Endothelial cell of umbilical vein (primary cell): ENCODE data around the gene GRWD1. TPM values are rescaled to one million over a fixed set of nuclear protein-coding genes. Genes with fewer than 3 reads are reported as not detected.
A peak's percentile ranks its signal among the peaks of the same experiment; 100 is the strongest.

Source experiments
- BruUV-seq: library from RNA; stranded (reverse); fragments of 400-500 nt; replicated peaks from 2 replicates; lab custom pipeline; 2021; lab: Mats Ljungman, UMichigan
- CTCF ChIA-PET: fragments of 300-600, 350-600 bp; sonication (Branson Sonifier 250); formaldehyde crosslinking; loops from one replicate; lab custom pipeline; 2021; ENCODE audit warnings: antibody characterized with exemption, inconsistent platforms; lab: Charles Lee
- POLR2A ChIA-PET: fragments of 300-600, 350-600 bp; sonication (Branson Sonifier 250); formaldehyde crosslinking; loops from one replicate; lab custom pipeline; 2021; ENCODE audit warnings: antibody characterized with exemption, inconsistent platforms; lab: Charles Lee
- DNase-seq: peaks from one replicate; pipeline ENCODE4 v3.0.0-alpha.2; 2011; ENCODE audit warnings: low read depth, low spot score
- FAIRE-seq: peaks from 2 replicates; lab custom pipeline; 2011; peaks lifted over from hg19 to GRCh38; lab: Jason Lieb, UNC
- H2AFZ ChIP-seq: 2 replicates; pipeline ENCODE4 v1.6.0; 2012; ENCODE audit warnings: low read depth, low read length, control low read depth, inconsistent platforms
- H3K27ac ChIP-seq: 2 replicates; pipeline ENCODE4 v1.5.1; 2011; ENCODE audit warnings: low read depth, mild to moderate bottlenecking, control low read depth, low read length, moderate library complexity; ENCODE audit not compliant: insufficient read depth
- H3K27me3 ChIP-seq, 2 experiments: 2 replicates each; pipeline versions ENCODE4 v1.6.0 to v1.6.1; 2011; ENCODE audit warnings: low read length in 2 of 2, mixed read lengths in 1 of 2; ENCODE audit not compliant: control insufficient read depth in 2 of 2, insufficient read depth in 2 of 2
- H3K36me3 ChIP-seq, 2 experiments: 2 replicates in 1 of 2; 3 replicates in 1 of 2; pipeline ENCODE4 v1.5.1; 2011; ENCODE audit warnings: low read length in 2 of 2, mild to moderate bottlenecking in 1 of 2, moderate library complexity in 1 of 2; ENCODE audit not compliant: control insufficient read depth in 2 of 2, insufficient read depth in 2 of 2; ENCODE audit errors: extremely low read depth in 1 of 2
- H3K4me1 ChIP-seq: 3 replicates; pipeline ENCODE4 v1.5.1; 2011; ENCODE audit warnings: mild to moderate bottlenecking, low read length; ENCODE audit not compliant: control insufficient read depth, insufficient read depth; ENCODE audit errors: extremely low read depth
- H3K4me2 ChIP-seq: 2 replicates; pipeline ENCODE4 v1.6.1; 2011; ENCODE audit warnings: low read length, control low read depth, mixed read lengths; ENCODE audit not compliant: insufficient read depth
- H3K4me3 ChIP-seq, 3 experiments: fragments of 200-600 bp in 1 of 3; sonication (generic), shearing (Covaris generic) in 1 of 3; replicated peaks in 1 of 3; 2 replicates each; pipeline ENCODE4 v1.5.1; 2011 to 2016; ENCODE audit warnings: control low read depth in 3 of 3, low read length in 3 of 3, mild to moderate bottlenecking in 2 of 3, inconsistent platforms in 1 of 3, low read depth in 1 of 3, moderate library complexity in 1 of 3; ENCODE audit not compliant: insufficient read depth in 1 of 3
- H3K79me2 ChIP-seq: 2 replicates; pipeline ENCODE4 v1.6.0; 2012; ENCODE audit warnings: low read length, inconsistent platforms; ENCODE audit not compliant: control insufficient read depth, insufficient read depth
- H3K9ac ChIP-seq: replicated peaks from 2 replicates; pipeline ENCODE3; 2011; ENCODE audit warnings: low read length, control low read depth; ENCODE audit not compliant: insufficient read depth; ENCODE audit errors: extremely low read depth
- H3K9me1 ChIP-seq: replicated peaks from 3 replicates; pipeline ENCODE4 v1.6.0; 2011; ENCODE audit warnings: mild to moderate bottlenecking, low read length; ENCODE audit not compliant: control insufficient read depth, insufficient read depth; ENCODE audit errors: extremely low read depth
- H3K9me3 ChIP-seq: replicated peaks from 2 replicates; pipeline ENCODE4 v1.5.1; 2012; ENCODE audit warnings: low read length, inconsistent platforms; ENCODE audit not compliant: control insufficient read depth, insufficient read depth
- H4K20me1 ChIP-seq: replicated peaks from 2 replicates; pipeline ENCODE3; 2011; ENCODE audit warnings: mild to moderate bottlenecking, low read length; ENCODE audit not compliant: control insufficient read depth, insufficient read depth; ENCODE audit errors: extremely low read depth
- EZH2 ChIP-seq: IDR thresholded peaks from 2 replicates; pipeline ENCODE4 v1.6.1; 2012; ENCODE audit warnings: borderline replicate concordance, low read depth, mild to moderate bottlenecking, moderate library complexity, low read length, inconsistent platforms; ENCODE audit not compliant: severe bottlenecking
- FOS ChIP-seq: IDR thresholded peaks from 2 replicates; pipeline ENCODE4 v1.6.1; 2011; ENCODE audit warnings: mild to moderate bottlenecking, low read length, moderate library complexity, borderline replicate concordance; ENCODE audit not compliant: insufficient read depth
- GATA2 ChIP-seq: IDR thresholded peaks from 2 replicates; pipeline ENCODE4 v1.7.0; 2011; ENCODE audit warnings: low read depth, mild to moderate bottlenecking, moderate library complexity, mixed read lengths, low read length; ENCODE audit not compliant: insufficient read length, insufficient read depth
- JUN ChIP-seq: IDR thresholded peaks from 2 replicates; pipeline ENCODE4 v1.6.1; 2011; ENCODE audit warnings: borderline replicate concordance, low read depth; ENCODE audit not compliant: insufficient read length, insufficient read depth
- MYC ChIP-seq: IDR thresholded peaks from one replicate; pipeline ENCODE4 v1.6.1; 2011; ENCODE audit warnings: mild to moderate bottlenecking, low read depth, low read length
- POLR2A ChIP-seq: IDR thresholded peaks from 2 replicates; pipeline ENCODE4 v1.6.1; 2012; ENCODE audit warnings: low read depth, mild to moderate bottlenecking, control low read depth, low read length
- POLR2AphosphoS5 ChIP-seq: IDR thresholded peaks from 2 replicates; pipeline ENCODE4 v1.6.1; 2012; ENCODE audit warnings: low read depth, mild to moderate bottlenecking, control low read depth, low read length, moderate library complexity; ENCODE audit not compliant: insufficient read depth
- dilution Hi-C: fragments of 300-500 bp; cut with MboI; formaldehyde crosslinking; loops from one replicate; pipeline ENCODE4 v1.15.0; 2019; ENCODE audit warnings: low sequenced_read_pairs; ENCODE audit not compliant: extremely low pct_ligation_motif_present
- intact Hi-C: fragments of 100-400 bp; cut with micrococcal nuclease; formaldehyde crosslinking; loops from one replicate; pipeline ENCODE4 v1.10.0; 2022
- polyA plus RNA-seq, 4 experiments: library from polyadenylated mRNA; depleted of rRNA in 3 of 4; stranded (reverse) in 3 of 4; unstranded in 1 of 4; fragments of >200 nt; gene quantifications; 2 replicates each; pipeline versions ENCODE4 v1.2.1 to v1.2.3, GENCODE V29; 2011 to 2012; ENCODE audit warnings: missing spikeins in 1 of 4
- total RNA-seq: library from RNA; stranded (reverse); gene quantifications from 2 replicates; pipeline ENCODE4 v1.2.3, GENCODE V29; 2021
- TF ChIP-seq, protein P1 (sequence below): IDR thresholded peaks from 2 replicates; pipeline ENCODE4 v1.6.1; 2011; ENCODE audit not compliant: insufficient read depth, insufficient read length
- TF ChIP-seq, protein P2 (sequence below), 2 donors: IDR thresholded peaks; 1 replicate in 1 of 2; 2 replicates in 1 of 2; pipeline ENCODE4 v1.5.1; 2011; ENCODE audit warnings: low read length in 2 of 2, mild to moderate bottlenecking in 2 of 2, moderate library complexity in 2 of 2, control low read depth in 1 of 2, inconsistent platforms in 1 of 2, low read depth in 1 of 2; ENCODE audit not compliant: insufficient read depth in 1 of 2; ENCODE audit errors: extremely low read depth in 1 of 2

GRWD1 gene
- total and polyA plus RNA-seq, 2 donors (not counting 3 experiments of a cell fraction or from before 2014, with no cell fraction given) = 26.3 to 52.7 TPM

DNA sequence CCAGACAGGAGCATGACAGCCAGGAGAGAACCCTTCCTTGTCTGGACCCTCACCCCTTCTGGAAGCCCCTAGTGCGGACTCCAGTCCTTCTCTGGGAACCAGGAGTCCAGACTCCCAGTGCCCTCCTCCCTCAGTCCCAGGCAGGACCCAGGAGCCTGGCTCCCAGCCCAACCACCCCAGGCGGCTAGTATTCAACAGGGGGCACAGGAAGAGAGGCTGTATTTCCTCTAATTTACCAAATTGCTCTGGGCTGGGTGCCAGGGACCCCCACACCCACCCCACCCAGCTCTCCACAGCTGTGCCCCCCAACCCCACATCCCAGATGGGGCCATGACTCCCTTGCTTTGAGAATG, 49.0 kb upstream of the GRWD1 start:
- intact Hi-C loops = loop anchor here (5.0 kb wide), 1 partner anchor 86 kb away; no protein-coding TSS in a partner anchor
- no peak overlapping the region for H3K4me2 ChIP-seq

DNA sequence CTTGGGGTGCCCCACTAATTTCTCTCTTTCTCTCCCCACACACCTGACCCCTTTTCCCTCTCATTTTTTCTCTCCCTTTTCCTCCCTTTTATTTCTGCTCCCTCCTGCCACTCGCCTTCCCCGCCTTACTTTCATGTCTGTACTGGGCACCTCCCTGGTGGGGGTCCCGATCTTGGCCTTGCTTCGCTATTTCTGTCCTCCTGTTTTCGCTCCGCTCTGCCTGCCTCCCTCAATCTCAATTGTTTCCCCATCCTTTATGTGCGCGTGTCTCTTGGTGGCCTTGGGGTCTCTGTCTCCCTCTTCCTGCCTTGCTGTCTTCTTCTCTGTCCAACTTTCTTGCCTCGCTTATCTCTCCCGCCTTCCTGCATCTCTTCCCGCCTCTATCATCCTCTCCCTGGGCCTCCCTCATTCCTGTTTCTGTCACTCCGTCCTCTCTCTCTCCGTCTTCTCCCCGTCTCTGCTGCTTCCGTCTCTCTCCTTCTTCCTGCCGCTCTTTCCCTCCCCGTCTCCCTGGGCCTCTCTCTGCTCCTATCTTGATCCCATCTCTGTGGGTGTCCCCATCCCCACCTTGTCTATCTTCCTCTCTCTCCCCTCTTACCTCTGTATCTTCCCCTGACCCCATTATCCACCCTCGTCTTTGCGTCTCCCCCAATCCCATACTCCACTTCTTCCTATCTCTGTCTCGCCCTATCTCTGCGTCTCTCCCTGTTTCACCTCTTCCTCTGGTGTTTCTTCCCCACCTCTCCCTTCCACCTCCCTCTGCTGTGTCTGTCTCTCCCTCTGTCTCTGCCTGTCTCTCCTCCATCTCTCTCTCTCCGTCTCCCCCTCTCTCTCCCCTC, 48.3 kb upstream of the GRWD1 start:
- TF ChIP-seq MYC (no peak), EZH2 (peak; percentile 40), FOS (no peak), JUN (no peak), POLR2AphosphoS5 (no peak), POLR2A (peak; percentile 12), GATA2 (no peak)
- TF ChIP-seq, protein P1, sequence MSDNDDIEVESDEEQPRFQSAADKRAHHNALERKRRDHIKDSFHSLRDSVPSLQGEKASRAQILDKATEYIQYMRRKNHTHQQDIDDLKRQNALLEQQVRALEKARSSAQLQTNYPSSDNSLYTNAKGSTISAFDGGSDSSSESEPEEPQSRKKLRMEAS = no peak
- TF ChIP-seq, protein P2, sequence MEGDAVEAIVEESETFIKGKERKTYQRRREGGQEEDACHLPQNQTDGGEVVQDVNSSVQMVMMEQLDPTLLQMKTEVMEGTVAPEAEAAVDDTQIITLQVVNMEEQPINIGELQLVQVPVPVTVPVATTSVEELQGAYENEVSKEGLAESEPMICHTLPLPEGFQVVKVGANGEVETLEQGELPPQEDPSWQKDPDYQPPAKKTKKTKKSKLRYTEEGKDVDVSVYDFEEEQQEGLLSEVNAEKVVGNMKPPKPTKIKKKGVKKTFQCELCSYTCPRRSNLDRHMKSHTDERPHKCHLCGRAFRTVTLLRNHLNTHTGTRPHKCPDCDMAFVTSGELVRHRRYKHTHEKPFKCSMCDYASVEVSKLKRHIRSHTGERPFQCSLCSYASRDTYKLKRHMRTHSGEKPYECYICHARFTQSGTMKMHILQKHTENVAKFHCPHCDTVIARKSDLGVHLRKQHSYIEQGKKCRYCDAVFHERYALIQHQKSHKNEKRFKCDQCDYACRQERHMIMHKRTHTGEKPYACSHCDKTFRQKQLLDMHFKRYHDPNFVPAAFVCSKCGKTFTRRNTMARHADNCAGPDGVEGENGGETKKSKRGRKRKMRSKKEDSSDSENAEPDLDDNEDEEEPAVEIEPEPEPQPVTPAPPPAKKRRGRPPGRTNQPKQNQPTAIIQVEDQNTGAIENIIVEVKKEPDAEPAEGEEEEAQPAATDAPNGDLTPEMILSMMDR (IDR thresholded peaks at IDR 0.05; ENCODE audit: extremely low read depth in 1 of 2, insufficient read depth in 1 of 2, low read depth in 1 of 2, low read length in 2 of 2) = no peak
- peak overlapping the region; percentile 29 to 38 (median 32) for H3K4me3 ChIP-seq
- intact Hi-C loops (loop anchor here (2.0 to 5.0 kb wide), 3 partner anchors 17 to 85 kb away; partner anchors contain the start of gene GRWD1), dilution Hi-C loops (no loop called here)
- H4K20me1 ChIP-seq = no peaks in the 10 kb centered on the region
- H3K79me2 ChIP-seq = no peaks in the 10 kb centered on the region
- H3K4me2 ChIP-seq = peak overlapping the region; percentile 36
- no TSS peak for BruUV-seq
- peak overlapping the region; percentile 14 for H3K9ac ChIP-seq
- peak overlapping the region; percentile 58 for H2AFZ ChIP-seq
- ChIA-PET CTCF (no interaction called here), POLR2A (no interaction called here)
- H3K36me3 ChIP-seq = no peaks in the 10 kb centered on the region
- H3K27me3 ChIP-seq = peaks cover 21 to 33% of the 10 kb centered on the region in 2 experiments
- FAIRE-seq (peak; percentile 74), DNase-seq (no peak)
- H3K9me3 ChIP-seq = no peaks in the 10 kb centered on the region
- no peaks in the 10 kb centered on the region for H3K9me1 ChIP-seq
- peaks cover 10% of the 10 kb centered on the region for H3K4me1 ChIP-seq
- H3K27ac ChIP-seq = no peak overlapping the region

More for the DNA sequence above, 49.0 kb upstream of the GRWD1 start:
- ChIA-PET CTCF (no interaction called here), POLR2A (no interaction called here)
- no peak overlapping the region for H3K4me3 ChIP-seq
- no peak overlapping the region for H3K27ac ChIP-seq
- DNase-seq (no peak), FAIRE-seq (no peak)
- no peaks in the 10 kb centered on the region for H3K79me2 ChIP-seq
- no peaks in the 10 kb centered on the region for H3K36me3 ChIP-seq
- TF ChIP-seq, protein P1 = no peak
- TF ChIP-seq JUN (no peak), FOS (no peak), POLR2A (peak; percentile 47)
- no TSS peak for BruUV-seq
- no peaks in the 10 kb centered on the region for H3K9me3 ChIP-seq
- H3K9ac ChIP-seq = no peak overlapping the region
- H3K9me1 ChIP-seq = no peaks in the 10 kb centered on the region
- H2AFZ ChIP-seq = no peak overlapping the region
- dilution Hi-C loops = no loop called here
- no peaks in the 10 kb centered on the region for H4K20me1 ChIP-seq
- peaks cover 21 to 33% of the 10 kb centered on the region in 2 experiments for H3K27me3 ChIP-seq
- peaks cover 10% of the 10 kb centered on the region for H3K4me1 ChIP-seq
